Measurements from ENCODE around the gene NT5DC2.

Gene NT5DC2

GRCh38 chr3:52513281-52513680 lies 20.4 kb downstream of the NT5DC2 start:
- H3K9me3 Mint-ChIP-seq = no peaks in the 10 kb centered on the region
- no peak for DNase-seq
- no peaks in the 10 kb centered on the region for H3K27me3 Mint-ChIP-seq
- no peak overlapping the region for H3K27ac Mint-ChIP-seq
- H3K36me3 Mint-ChIP-seq (ENCODE audit: low read depth) = no peaks in the 10 kb centered on the region
- no peak overlapping the region for H3K4me3 Mint-ChIP-seq
- H3K4me1 Mint-ChIP-seq (ENCODE audit: low read depth) = no peaks in the 10 kb centered on the region

- Mint-ChIP-seq H3K4me1 (ENCODE audit: low read depth) (no peaks in the 10 kb centered on the region), H3K36me3 (ENCODE audit: low read depth) (no peaks in the 10 kb centered on the region), H3K4me3 (no peak overlapping the region), H3K27me3 (no peaks in the 10 kb centered on the region), H3K27ac (no peak overlapping the region), H3K9me3 (no peaks in the 10 kb centered on the region)
- no peak for DNase-seq
These were observed 20.9 kb downstream of the NT5DC2 start for GRCh38 chr3:52512727-52513126.

GRCh38 chr3:52512105-52512504 lies 21.6 kb downstream of the NT5DC2 start:
- Mint-ChIP-seq H3K27me3 (no peaks in the 10 kb centered on the region), H3K4me1 (ENCODE audit: low read depth) (no peaks in the 10 kb centered on the region), H3K36me3 (ENCODE audit: low read depth) (no peaks in the 10 kb centered on the region), H3K27ac (no peak overlapping the region), H3K4me3 (no peak overlapping the region), H3K9me3 (no peaks in the 10 kb centered on the region)
- no peak for DNase-seq

GRCh38 chr3:52511509-52511908 lies 22.1 kb downstream of the NT5DC2 start:
- no peaks in the 10 kb centered on the region for H3K9me3 Mint-ChIP-seq
- DNase-seq = no peak
- H3K4me3 Mint-ChIP-seq = no peak overlapping the region
- no peak overlapping the region for H3K27ac Mint-ChIP-seq
- H3K36me3 Mint-ChIP-seq (ENCODE audit: low read depth) = no peaks in the 10 kb centered on the region
- no peaks in the 10 kb centered on the region for H3K4me1 Mint-ChIP-seq (ENCODE audit: low read depth)
- H3K27me3 Mint-ChIP-seq = no peaks in the 10 kb centered on the region

GRCh38 chr3:52509753-52510328 lies 23.8 kb downstream of the NT5DC2 start:
- Mint-ChIP-seq H3K4me3 (no peak overlapping the region), H3K4me1 (ENCODE audit: low read depth) (no peaks in the 10 kb centered on the region), H3K27ac (no peak overlapping the region), H3K9me3 (no peaks in the 10 kb centered on the region), H3K27me3 (no peaks in the 10 kb centered on the region), H3K36me3 (ENCODE audit: low read depth) (no peaks in the 10 kb centered on the region)
- DNase-seq = no peak

- Mint-ChIP-seq H3K4me3 (no peak overlapping the region), H3K36me3 (ENCODE audit: low read depth) (no peaks in the 10 kb centered on the region), H3K27me3 (no peaks in the 10 kb centered on the region), H3K27ac (no peak overlapping the region), H3K4me1 (ENCODE audit: low read depth) (no peaks in the 10 kb centered on the region), H3K9me3 (no peaks in the 10 kb centered on the region)
- no peak for DNase-seq
These were observed 26.3 kb downstream of the NT5DC2 start for GRCh38 chr3:52507359-52507758.

- Mint-ChIP-seq H3K4me3 (no peak overlapping the region), H3K9me3 (no peaks in the 10 kb centered on the region), H3K27me3 (no peaks in the 10 kb centered on the region), H3K36me3 (ENCODE audit: low read depth) (no peaks in the 10 kb centered on the region), H3K4me1 (ENCODE audit: low read depth) (no peaks in the 10 kb centered on the region), H3K27ac (no peak overlapping the region)
- no peak for DNase-seq
These were observed 27.2 kb downstream of the NT5DC2 start for GRCh38 chr3:52506266-52506966.

- H3K36me3 Mint-ChIP-seq (ENCODE audit: low read depth) = no peaks in the 10 kb centered on the region
- DNase-seq = no peak
- H3K9me3 Mint-ChIP-seq = no peaks in the 10 kb centered on the region
- H3K27ac Mint-ChIP-seq = no peak overlapping the region
- no peak overlapping the region for H3K4me3 Mint-ChIP-seq
- no peaks in the 10 kb centered on the region for H3K27me3 Mint-ChIP-seq
- H3K4me1 Mint-ChIP-seq (ENCODE audit: low read depth) = no peaks in the 10 kb centered on the region
These were observed 28.7 kb downstream of the NT5DC2 start for GRCh38 chr3:52504977-52505376.

GRCh38 chr3:52503788-52504424 lies 29.8 kb downstream of the NT5DC2 start:
- no peaks in the 10 kb centered on the region for H3K27me3 Mint-ChIP-seq
- no peaks in the 10 kb centered on the region for H3K4me1 Mint-ChIP-seq (ENCODE audit: low read depth)
- no peak overlapping the region for H3K4me3 Mint-ChIP-seq
- no peaks in the 10 kb centered on the region for H3K9me3 Mint-ChIP-seq
- DNase-seq = no peak
- no peak overlapping the region for H3K27ac Mint-ChIP-seq
- no peaks in the 10 kb centered on the region for H3K36me3 Mint-ChIP-seq (ENCODE audit: low read depth)

- Mint-ChIP-seq H3K4me1 (ENCODE audit: low read depth) (no peaks in the 10 kb centered on the region), H3K27ac (no peak overlapping the region), H3K36me3 (ENCODE audit: low read depth) (no peaks in the 10 kb centered on the region), H3K27me3 (no peaks in the 10 kb centered on the region), H3K9me3 (no peaks in the 10 kb centered on the region), H3K4me3 (no peak overlapping the region)
- no peak for DNase-seq
These were observed 30.8 kb downstream of the NT5DC2 start for GRCh38 chr3:52502808-52503350.

GRCh38 chr3:52502001-52502400 lies 31.7 kb downstream of the NT5DC2 start:
- DNase-seq = no peak
- no peaks in the 10 kb centered on the region for H3K27me3 Mint-ChIP-seq
- H3K9me3 Mint-ChIP-seq = no peaks in the 10 kb centered on the region
- H3K36me3 Mint-ChIP-seq (ENCODE audit: low read depth) = no peaks in the 10 kb centered on the region
- no peaks in the 10 kb centered on the region for H3K4me1 Mint-ChIP-seq (ENCODE audit: low read depth)
- H3K4me3 Mint-ChIP-seq = no peak overlapping the region
- H3K27ac Mint-ChIP-seq = no peak overlapping the region

- no peak for DNase-seq
- H3K9me3 Mint-ChIP-seq = no peaks in the 10 kb centered on the region
- H3K36me3 Mint-ChIP-seq (ENCODE audit: low read depth) = no peaks in the 10 kb centered on the region
- H3K4me3 Mint-ChIP-seq = no peak overlapping the region
- no peaks in the 10 kb centered on the region for H3K27me3 Mint-ChIP-seq
- H3K27ac Mint-ChIP-seq = no peak overlapping the region
- no peaks in the 10 kb centered on the region for H3K4me1 Mint-ChIP-seq (ENCODE audit: low read depth)
These were observed 32.6 kb downstream of the NT5DC2 start for GRCh38 chr3:52501046-52501445.

- no peaks in the 10 kb centered on the region for H3K27me3 Mint-ChIP-seq
- H3K27ac Mint-ChIP-seq = no peak overlapping the region
- H3K4me3 Mint-ChIP-seq = no peak overlapping the region
- no peak for DNase-seq
- no peaks in the 10 kb centered on the region for H3K9me3 Mint-ChIP-seq
- H3K36me3 Mint-ChIP-seq (ENCODE audit: low read depth) = no peaks in the 10 kb centered on the region
- no peaks in the 10 kb centered on the region for H3K4me1 Mint-ChIP-seq (ENCODE audit: low read depth)
These were observed 35.3 kb downstream of the NT5DC2 start for GRCh38 chr3:52498137-52499054.

- no peaks in the 10 kb centered on the region for H3K27me3 Mint-ChIP-seq
- no peaks in the 10 kb centered on the region for H3K9me3 Mint-ChIP-seq
- H3K36me3 Mint-ChIP-seq (ENCODE audit: low read depth) = peaks cover 22% of the 10 kb centered on the region
- no peak for DNase-seq
- no peak overlapping the region for H3K27ac Mint-ChIP-seq
- no peaks in the 10 kb centered on the region for H3K4me1 Mint-ChIP-seq (ENCODE audit: low read depth)
- no peak overlapping the region for H3K4me3 Mint-ChIP-seq
These were observed 37.7 kb downstream of the NT5DC2 start for GRCh38 chr3:52495777-52496602.
